ENCODE data around the gene HDAC4.

HDAC4 gene

GRCh38 chr2:239105234-239105633, 295.6 kb downstream of the HDAC4 start:
- DNase-seq (ENCODE audit: low spot score): no peak

- DNase-seq (ENCODE audit: low spot score): no peak
Measured at GRCh38 chr2:239104800-239105199, 296.0 kb downstream of the HDAC4 start.

GRCh38 chr2:239103125-239104098, 297.4 kb downstream of the HDAC4 start:
- no peak for DNase-seq (ENCODE audit: low spot score)

- DNase-seq (ENCODE audit: low spot score): no peak
Measured at GRCh38 chr2:239102266-239102665, 298.6 kb downstream of the HDAC4 start.

- no peak for DNase-seq (ENCODE audit: low spot score)
Measured at GRCh38 chr2:239101807-239102206, 299.0 kb downstream of the HDAC4 start.

- no peak for DNase-seq (ENCODE audit: low spot score)
Measured at GRCh38 chr2:239101071-239101470, 299.7 kb downstream of the HDAC4 start.

- no peak for DNase-seq (ENCODE audit: low spot score)
Measured at GRCh38 chr2:239099474-239099873, 301.3 kb downstream of the HDAC4 start.

GRCh38 chr2:239098288-239098970, 302.4 kb downstream of the HDAC4 start:
- peak; percentile 79 for DNase-seq (ENCODE audit: low spot score)

GRCh38 chr2:239097428-239097696, 303.5 kb downstream of the HDAC4 start:
- no peak for DNase-seq (ENCODE audit: low spot score)

- DNase-seq (ENCODE audit: low spot score): no peak
Measured at GRCh38 chr2:239096676-239097427, 304.0 kb downstream of the HDAC4 start.

GRCh38 chr2:239095460-239096081, 305.2 kb downstream of the HDAC4 start:
- no peak for DNase-seq (ENCODE audit: low spot score)

- DNase-seq (ENCODE audit: low spot score): no peak
Measured at GRCh38 chr2:239094867-239095266, 306.0 kb downstream of the HDAC4 start.

- DNase-seq (ENCODE audit: low spot score): no peak
Measured at GRCh38 chr2:239093952-239094351, 306.9 kb downstream of the HDAC4 start.

GRCh38 chr2:239093542-239093941, 307.3 kb downstream of the HDAC4 start:
- no peak for DNase-seq (ENCODE audit: low spot score)

GRCh38 chr2:239092571-239093294, 308.1 kb downstream of the HDAC4 start:
- no peak for DNase-seq (ENCODE audit: low spot score)

GRCh38 chr2:239089884-239090283, 310.9 kb downstream of the HDAC4 start:
- no peak for DNase-seq (ENCODE audit: low spot score)

- DNase-seq (ENCODE audit: low spot score): no peak
Measured at GRCh38 chr2:239087046-239087710, 313.6 kb downstream of the HDAC4 start.

GRCh38 chr2:239086325-239087020, 314.3 kb downstream of the HDAC4 start:
- DNase-seq (ENCODE audit: low spot score): no peak

GRCh38 chr2:239085201-239085992, 315.4 kb downstream of the HDAC4 start:
- no peak for DNase-seq (ENCODE audit: low spot score)

- no peak for DNase-seq (ENCODE audit: low spot score)
Measured at GRCh38 chr2:239084007-239084406, 316.8 kb downstream of the HDAC4 start.
